Aorta (tissue), 5 donors: Measurements from ENCODE around the gene EGLN1. TPM values are rescaled to one million over a fixed set of nuclear protein-coding genes. Genes with fewer than 3 reads are reported as not detected.

Experiments
- ATAC-seq: fragments of 200-7000 bp; cut with Tn5 transposase; one replicate; pipeline ENCODE4 v1.9.1; 2022; ENCODE audit warnings: moderate library complexity; ENCODE audit not compliant: low FRiP score
- DNase-seq, 2 donors: peaks; one replicate each; pipeline ENCODE4 v3.0.0-alpha.2; 2020
- H3K27ac ChIP-seq, 2 donors: one replicate each; pipeline ENCODE4 v1.5.1; 2013; ENCODE audit warnings: low read length in 2 of 2, mild to moderate bottlenecking in 2 of 2, moderate library complexity in 2 of 2, control low read depth in 1 of 2, inconsistent platforms in 1 of 2, low read depth in 1 of 2
- H3K27me3 ChIP-seq, 2 donors: one replicate each; pipeline ENCODE4 v1.6.1; 2013; ENCODE audit warnings: control low read depth in 1 of 2, low read length in 1 of 2, mild to moderate bottlenecking in 1 of 2, moderate library complexity in 1 of 2; ENCODE audit not compliant: insufficient read depth in 2 of 2, control insufficient read depth in 1 of 2
- H3K36me3 ChIP-seq, 2 donors: one replicate each; pipeline ENCODE4 v1.6.1; 2013; ENCODE audit warnings: control low read depth in 1 of 2, low read length in 1 of 2, mild to moderate bottlenecking in 1 of 2; ENCODE audit not compliant: insufficient read depth in 2 of 2, control insufficient read depth in 1 of 2
- H3K4me1 ChIP-seq, 2 donors: one replicate each; pipeline ENCODE4 v1.6.1; 2013; ENCODE audit warnings: low read length in 2 of 2, control low read depth in 1 of 2, mild to moderate bottlenecking in 1 of 2, moderate library complexity in 1 of 2; ENCODE audit not compliant: insufficient read depth in 2 of 2, control insufficient read depth in 1 of 2
- H3K4me3 ChIP-seq, 2 donors: one replicate each; pipeline ENCODE4 v1.5.1; 2013; ENCODE audit warnings: low read length in 2 of 2, control low read depth in 1 of 2, mild to moderate bottlenecking in 1 of 2
- H3K9me3 ChIP-seq: one replicate; pipeline ENCODE4 v1.6.1; 2013; ENCODE audit warnings: mild to moderate bottlenecking, low read length; ENCODE audit not compliant: control insufficient read depth
- WGBS, 2 donors: extraction: QIAGEN DNeasy Blood & Tissue Kit; methylation state at CpG; one replicate each; pipeline ENCODE4 v1.1.7; 2013; 5-methylcytosine and 5-hydroxymethylcytosine counted together
- intact Hi-C, 2 donors: fragments of 100-400 bp; cut with DNase I; formaldehyde crosslinking; loops; one replicate each; pipeline versions ENCODE4 v1.14.2 to v1.15.0; 2022
- polyA plus RNA-seq, 2 donors: library from polyadenylated mRNA; stranded (reverse); fragments of 200-250 nt; gene quantifications; one replicate each; pipeline ENCODE4 v1.2.3, GENCODE V29; 2013
- total RNA-seq, 2 donors: library from RNA; stranded (reverse); fragmentation: NEBNext Ultra II Directional; extraction: Animal tissue kit (Norgen Biotek cat#: 25700); gene quantifications; one replicate each; pipeline ENCODE4 v1.2.1, GENCODE V29; 2021
- donor health status: healthy with polysubstance abuse.
- donor health status: Bipolar disorder and iron deficiency.
- donor health status: DM: no; HTN: no; CAD: no.
- donor health status: DM: no; HTN: no; CAD: no.
- donor health status: DM: yes; HTN: yes; CAD: no.

Gene EGLN1
- total and polyA plus RNA-seq, 4 donors: 11.7 to 50.4 (median 28.1) TPM

DNA sequence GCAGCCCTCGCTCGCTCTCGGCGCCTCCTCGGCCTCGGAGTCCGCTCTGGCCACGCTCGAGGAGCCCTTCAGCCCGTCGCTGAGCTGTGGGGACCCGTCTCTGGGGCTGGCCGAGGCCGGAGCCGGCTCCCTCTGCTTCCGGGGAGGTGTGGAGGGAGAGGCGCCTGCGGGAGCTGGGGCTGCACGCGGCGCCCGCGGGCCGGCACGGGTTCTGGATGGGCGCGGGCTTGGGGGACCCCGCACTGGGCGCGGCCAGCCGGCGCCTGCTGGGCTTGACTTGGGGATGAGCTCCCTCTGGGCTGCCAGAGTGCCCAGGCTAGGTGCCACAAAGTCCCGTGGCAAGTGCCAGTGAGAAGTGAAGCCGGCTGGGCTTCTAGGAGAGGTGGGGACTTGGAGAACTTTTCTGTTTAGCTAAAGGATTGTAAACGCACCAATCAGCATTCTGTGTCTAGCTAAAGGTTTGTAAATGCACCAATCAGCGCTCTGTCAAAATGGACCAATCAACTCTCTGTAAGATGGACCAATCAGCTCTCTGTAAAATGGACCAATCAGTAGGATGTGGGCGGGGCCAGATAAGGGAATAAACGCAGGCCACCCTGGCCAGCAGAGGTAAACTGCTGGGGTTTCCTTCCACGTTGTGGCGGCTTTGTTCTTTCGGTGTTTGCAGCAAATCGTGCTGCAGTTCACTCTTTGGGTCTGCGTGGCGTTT is 104.6 kb downstream of the EGLN1 start:
- Histone ChIP-seq H3K27me3 (no peaks in the 10 kb centered on the region), H3K27ac (no peak overlapping the region), H3K36me3 (no peaks in the 10 kb centered on the region), H3K4me1 (no peaks in the 10 kb centered on the region), H3K4me3 (no peak overlapping the region), H3K9me3 (no peaks in the 10 kb centered on the region)
- DNase-seq (peak in 1 of 2 donors; percentile 69), ATAC-seq (no peak)
- WGBS, 2 donors: 95 to 96% methylated on average over 38 to 44 of the region's 44 CpGs
- intact Hi-C loops: no loop called here

GRCh38 chr1:231315887-231316286 is 106.2 kb downstream of the EGLN1 start:
- no peaks in the 10 kb centered on the region for H3K9me3 ChIP-seq
- H3K4me1 ChIP-seq: no peaks in the 10 kb centered on the region
- WGBS, 2 donors: 31 to 38% methylated on average over 11 of the region's 11 CpGs
- DNase-seq: peak in 1 of 2 donors; percentile 66
- intact Hi-C loops: no loop called here
- no peaks in the 10 kb centered on the region for H3K36me3 ChIP-seq
- no peak for ATAC-seq
- no peak overlapping the region for H3K4me3 ChIP-seq
- no peaks in the 10 kb centered on the region for H3K27me3 ChIP-seq
- no peak overlapping the region for H3K27ac ChIP-seq

Other genes starting within 250 kb of the EGLN1 start
- gene GNPAT, start 181.1 kb downstream of the EGLN1 start, total RNA-seq: 10 to 100 TPM; 33.5 to 36.6 TPM
- gene GNPAT, start 181.1 kb downstream of the EGLN1 start, polyA plus RNA-seq: 10 to 100 TPM; 29.9 to 36.1 TPM
- gene EXOC8, start 84.4 kb downstream of the EGLN1 start, total RNA-seq: 10 to 100 TPM; 15.7 to 17.2 TPM
- 1 to 10 TPM; 3.4 to 5.6 TPM for gene EXOC8, start 84.4 kb downstream of the EGLN1 start, polyA plus RNA-seq
- 10 to 100 TPM in 1 of 2 donors, 1 to 10 TPM in 1; 9.3 to 12.1 TPM for gene SPRTN, start 84.0 kb downstream of the EGLN1 start, total RNA-seq
- 1 to 10 TPM; 3.5 to 4.0 TPM for gene SPRTN, start 84.0 kb downstream of the EGLN1 start, polyA plus RNA-seq
- 10 to 100 TPM; 37.2 to 42.0 TPM for gene TSNAX, start 106.4 kb upstream of the EGLN1 start, total RNA-seq
- gene TSNAX, start 106.4 kb upstream of the EGLN1 start, polyA plus RNA-seq: 10 to 100 TPM; 19.3 to 20.5 TPM
- gene DISC1, start 204.5 kb upstream of the EGLN1 start, total RNA-seq: 10 to 100 TPM; 10.9 to 31.7 TPM
- gene DISC1, start 204.5 kb upstream of the EGLN1 start, polyA plus RNA-seq: 1 to 10 TPM in 1 of 2 donors, under 1 TPM in 1; 0.64 to 1.0 TPM